HG03280 (cell line): ENCODE results near the gene TXK.

ENCODE experiments used
- ATAC-seq: cut with Tn5 transposase; IDR thresholded peaks from one replicate; pipeline ENCODE4 v1.9.1; 2021; ENCODE audit warnings: mild to moderate bottlenecking, moderate library complexity; ENCODE audit not compliant: unreplicated experiment

The TXK gene

DNA sequence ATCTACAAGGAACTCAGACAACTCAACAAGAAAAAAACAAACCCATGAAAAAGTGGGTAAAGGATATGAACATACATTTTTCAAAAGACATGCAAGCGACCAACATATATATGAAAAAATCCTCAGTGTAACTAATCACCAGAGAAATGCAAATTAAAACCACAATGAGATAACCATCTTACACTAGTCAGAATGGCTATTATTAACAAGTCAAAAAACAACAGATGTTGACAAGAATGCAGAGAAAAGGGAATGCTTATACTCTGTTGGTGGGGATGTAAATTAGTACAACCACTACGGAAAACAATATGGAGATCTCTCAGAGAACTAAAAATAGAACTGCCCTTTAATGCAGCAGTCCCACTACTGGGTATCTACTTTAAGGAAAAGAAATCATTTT lies 105.4 kb downstream of the TXK start:
- peak; percentile 54 for ATAC-seq

DNA sequence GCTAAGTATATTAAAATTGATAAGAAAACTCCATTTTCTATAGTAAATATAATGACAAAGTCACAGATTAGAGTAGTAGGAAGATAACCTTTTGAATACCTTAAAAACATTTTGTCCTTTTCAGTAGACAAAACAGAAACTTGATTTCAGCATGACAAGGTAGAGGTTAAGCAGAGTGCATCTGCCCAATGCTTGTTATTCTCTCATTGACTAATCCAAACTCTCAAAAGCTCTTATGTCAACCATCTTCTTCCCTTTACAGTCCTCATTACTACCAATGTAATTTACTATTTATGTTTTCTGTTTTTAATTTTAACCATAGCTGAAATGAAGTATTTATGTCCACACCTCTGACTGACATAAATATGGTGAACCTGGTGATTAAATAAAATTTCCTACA lies 106.4 kb downstream of the TXK start:
- ATAC-seq = peak; percentile 87

DNA sequence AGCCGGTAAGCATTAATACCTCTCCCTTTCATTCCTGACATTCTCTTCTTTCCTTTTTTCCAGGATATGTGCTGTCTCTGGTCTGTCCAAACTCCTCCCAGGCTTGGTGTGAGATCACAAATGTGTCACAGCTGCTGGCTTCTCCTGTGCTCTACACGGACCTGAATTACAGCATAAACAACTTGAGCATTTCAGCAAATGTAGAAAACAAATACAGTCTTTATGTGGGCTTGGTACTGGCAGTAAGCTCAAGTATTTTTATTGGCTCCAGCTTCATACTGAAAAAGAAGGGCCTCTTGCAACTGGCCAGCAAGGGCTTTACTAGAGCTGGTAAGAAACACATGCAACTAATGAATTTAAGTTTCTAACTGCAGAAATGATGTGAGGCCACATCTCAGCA lies 109.0 kb downstream of the TXK start:
- no peak for ATAC-seq

DNA sequence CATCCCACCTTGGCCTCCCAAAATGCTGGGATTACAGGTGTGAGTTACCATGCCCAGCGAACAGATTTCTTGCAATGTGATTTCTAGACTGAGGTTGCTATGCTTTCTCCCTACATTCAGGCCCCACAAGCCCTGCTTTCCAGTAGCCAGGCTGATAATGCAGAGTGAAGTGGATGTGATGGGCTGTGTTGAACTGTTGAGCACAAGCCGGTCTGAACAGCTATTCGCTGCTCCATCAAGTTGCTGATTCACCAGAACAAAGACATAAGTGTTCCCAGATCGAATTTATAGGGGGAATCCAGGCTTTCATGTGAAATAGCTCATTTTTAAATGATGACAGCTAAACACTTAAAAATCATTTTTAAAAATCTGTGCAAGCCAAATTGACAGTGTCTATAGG lies 109.5 kb downstream of the TXK start:
- no peak for ATAC-seq

DNA sequence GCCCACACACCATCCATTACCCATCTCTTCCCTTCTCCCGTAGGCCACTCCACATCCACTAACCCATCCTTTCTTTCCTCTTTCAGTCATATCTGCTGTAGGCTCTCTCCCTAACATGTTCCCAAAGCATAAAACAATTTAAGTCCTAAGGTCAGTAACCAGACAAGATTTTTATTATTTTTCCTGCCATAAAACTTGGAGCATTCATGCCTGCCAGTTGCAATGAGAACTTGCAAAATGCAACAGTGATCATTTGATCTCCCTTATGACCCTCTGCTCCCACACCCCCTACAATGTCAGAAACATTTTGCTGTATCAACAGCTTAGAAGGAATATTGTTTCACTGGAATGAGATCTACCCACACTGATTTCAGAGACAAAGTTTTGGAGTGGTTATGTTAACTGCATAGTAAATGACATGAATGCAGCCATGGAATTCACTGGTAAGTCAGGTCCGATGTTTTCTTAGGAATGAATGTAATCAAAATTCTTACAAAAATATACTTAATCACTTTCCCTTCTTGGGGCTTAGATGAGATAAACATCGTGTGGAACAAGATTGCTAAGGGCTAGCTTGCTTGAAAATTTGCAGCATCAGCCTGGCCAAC lies 111.8 kb downstream of the TXK start:
- ATAC-seq = no peak

DNA sequence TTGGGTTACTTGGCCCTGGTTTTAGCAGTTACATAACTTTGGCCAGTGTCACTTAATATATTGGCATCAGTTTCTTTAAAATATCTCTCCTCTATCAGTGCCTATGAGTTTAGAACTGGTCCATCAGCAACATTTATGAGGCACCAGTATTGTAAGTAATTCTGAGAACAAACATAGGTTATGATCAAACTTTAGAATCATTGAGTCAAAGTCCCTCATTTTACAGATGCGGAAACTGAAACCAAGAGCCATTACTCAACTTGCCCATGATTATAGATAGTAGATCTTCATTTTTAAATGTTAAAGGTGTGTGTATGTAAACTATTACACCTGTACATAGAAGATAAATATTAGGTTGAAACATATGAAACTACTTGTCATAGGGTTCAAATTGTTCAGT lies 113.0 kb downstream of the TXK start:
- ATAC-seq = no peak

DNA sequence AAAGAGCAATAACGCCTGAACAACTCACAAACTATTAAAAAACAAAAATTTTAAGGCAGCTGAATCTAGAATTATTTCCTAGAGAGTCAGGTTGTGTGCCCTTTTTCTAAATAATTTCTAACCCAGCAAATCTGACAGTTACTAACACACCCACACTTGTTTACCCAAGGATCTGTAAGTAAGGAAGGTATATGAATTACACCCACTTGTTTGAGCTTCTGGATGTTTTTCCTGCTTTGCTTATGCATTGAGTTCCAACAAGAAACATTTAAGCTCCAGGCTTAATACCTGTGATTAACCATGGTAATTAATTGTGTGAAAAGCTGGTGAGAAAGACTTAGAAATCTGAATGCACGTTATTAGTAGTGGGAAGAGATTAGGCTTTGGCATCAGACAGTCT lies 115.9 kb downstream of the TXK start:
- ATAC-seq = no peak

GRCh38 chr4:48017108-48017571 lies 116.9 kb downstream of the TXK start:
- ATAC-seq = no peak
